Forelimb muscle (tissue), 1 donor: ENCODE data around the gene DHX35. TPM values are rescaled to one million over a fixed set of nuclear protein-coding genes. Genes with fewer than 3 reads are reported as not detected.

Source experiments
- DNase-seq: peaks from one replicate; pipeline ENCODE4 v3.0.0-alpha.2; 2013; ENCODE audit warnings: low read depth
- polyA plus RNA-seq: library from polyadenylated mRNA; unstranded; fragments of 120-200 nt; gene quantifications from one replicate; pipeline ENCODE4 v1.2.1, GENCODE V29; 2013; ENCODE audit not compliant: insufficient read length

Gene DHX35
- 8.3 TPM for polyA plus RNA-seq

GRCh38 chr20:38962044-38962927 lies at the start of gene DHX35:
Gene DHX35 (plus strand): TSS chr20:38962344. CDS start chr20:38962368, 24 bp downstream.
- peak; percentile 93 for DNase-seq

- DNase-seq = no peak
Observed at GRCh38 chr20:38915355-38915754, 46.8 kb upstream of the DHX35 start.

GRCh38 chr20:38917657-38918056 lies 44.5 kb upstream of the DHX35 start:
- no peak for DNase-seq

GRCh38 chr20:38918172-38918571 lies 44.0 kb upstream of the DHX35 start:
- no peak for DNase-seq

- DNase-seq = no peak
Observed at GRCh38 chr20:38919683-38920082, 42.5 kb upstream of the DHX35 start.

GRCh38 chr20:38920411-38920810 lies 41.7 kb upstream of the DHX35 start:
- no peak for DNase-seq

GRCh38 chr20:38920851-38921250 lies 41.3 kb upstream of the DHX35 start:
- no peak for DNase-seq

- DNase-seq = no peak
Observed at GRCh38 chr20:38924718-38925117, 37.4 kb upstream of the DHX35 start.

- peak; percentile 86 for DNase-seq
Observed at GRCh38 chr20:38926142-38926933, 35.8 kb upstream of the DHX35 start, which contains the start of gene FAM83D. Gene FAM83D (plus strand): TSS chr20:38926417. CDS start chr20:38926443, 26 bp downstream.

GRCh38 chr20:38926934-38927616 lies 35.1 kb upstream of the DHX35 start:
- no peak for DNase-seq

GRCh38 chr20:38927902-38928578 lies 34.1 kb upstream of the DHX35 start:
- DNase-seq = no peak

GRCh38 chr20:38930242-38930569 lies 31.9 kb upstream of the DHX35 start:
- DNase-seq = no peak

- no peak for DNase-seq
Observed at GRCh38 chr20:38931984-38932383, 30.2 kb upstream of the DHX35 start.

GRCh38 chr20:38932457-38933120 lies 29.6 kb upstream of the DHX35 start:
- DNase-seq = no peak

- DNase-seq = no peak
Observed at GRCh38 chr20:38934530-38934929, 27.6 kb upstream of the DHX35 start.

GRCh38 chr20:38935285-38935684 lies 26.9 kb upstream of the DHX35 start:
- no peak for DNase-seq

- DNase-seq = no peak
Observed at GRCh38 chr20:38935967-38936407, 26.2 kb upstream of the DHX35 start.

- no peak for DNase-seq
Observed at GRCh38 chr20:38937000-38937399, 25.1 kb upstream of the DHX35 start.

GRCh38 chr20:38937978-38938473 lies 24.1 kb upstream of the DHX35 start:
- DNase-seq = no peak

GRCh38 chr20:38939686-38940085 lies 22.5 kb upstream of the DHX35 start:
- DNase-seq = no peak

GRCh38 chr20:38940644-38941043 lies 21.5 kb upstream of the DHX35 start:
- no peak for DNase-seq
